T-helper 1 cell treated with Interleukin-12 subunit alpha and Interleukin-12 subunit beta and Interleukin-4 antibody, amounts not matched to agents 30 μg/mL and 1 μg/mL, for 36 hours (primary cell): ENCODE results near the gene TMCC1.
"Not testable (repeated sequence)": the region's sequence is repeated elsewhere in the genome, so short reads cannot be mapped to it uniquely, and the experiment has no call there.

Experiments used
- H3K27ac Mint-ChIP-seq: one replicate; pipeline ENCODE4 v1.8.0; 2021; ENCODE audit warnings: mild to moderate bottlenecking, mixed read lengths
- H3K27me3 Mint-ChIP-seq: one replicate; pipeline ENCODE4 v1.8.0; 2021; ENCODE audit warnings: low read depth, mixed read lengths
- H3K36me3 Mint-ChIP-seq: one replicate; pipeline ENCODE4 v1.8.0; 2021; ENCODE audit warnings: low read depth, mixed read lengths
- H3K4me1 Mint-ChIP-seq: one replicate; pipeline ENCODE4 v1.8.0; 2021; ENCODE audit warnings: low read depth, mixed read lengths
- H3K4me3 Mint-ChIP-seq: one replicate; pipeline ENCODE4 v1.8.0; 2021; ENCODE audit warnings: mild to moderate bottlenecking, moderate library complexity, mixed read lengths
- H3K9me3 Mint-ChIP-seq: one replicate; pipeline ENCODE4 v1.8.0; 2021; ENCODE audit warnings: mixed read lengths

The TMCC1 gene

GRCh38 chr3:129617381-129618185 is 275.9 kb downstream of the TMCC1 start:
- Mint-ChIP-seq H3K4me1 (peaks cover 5% of the 10 kb centered on the region), H3K9me3 (no peaks in the 10 kb centered on the region), H3K36me3 (no peaks in the 10 kb centered on the region), H3K4me3 (no peak overlapping the region), H3K27me3 (peaks cover 6% of the 10 kb centered on the region), H3K27ac (no peak overlapping the region)

DNA sequence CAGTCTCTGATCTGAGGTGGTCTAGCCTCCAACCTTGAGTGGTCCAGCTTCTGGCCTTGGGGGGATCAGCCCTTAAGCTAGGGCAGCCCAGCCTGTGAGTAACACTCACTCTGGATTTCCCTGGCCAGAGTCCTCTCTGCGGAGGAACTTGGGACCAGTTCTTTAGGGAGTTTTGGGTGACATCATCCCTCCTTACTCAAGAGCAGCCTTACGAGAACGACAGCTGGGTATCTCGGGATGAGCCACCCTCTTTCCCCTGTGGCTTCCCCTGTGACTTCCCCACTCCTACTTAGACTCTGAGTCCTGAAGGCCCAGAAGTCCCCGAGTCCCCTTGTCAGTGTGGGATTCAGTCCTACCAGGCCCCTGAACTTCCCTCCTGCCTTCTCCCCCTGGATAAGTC is 276.8 kb downstream of the TMCC1 start:
- H3K9me3 Mint-ChIP-seq: no peaks in the 10 kb centered on the region
- no peaks in the 10 kb centered on the region for H3K36me3 Mint-ChIP-seq
- peaks cover 6% of the 10 kb centered on the region for H3K27me3 Mint-ChIP-seq
- no peak overlapping the region for H3K27ac Mint-ChIP-seq
- peaks cover 5% of the 10 kb centered on the region for H3K4me1 Mint-ChIP-seq
- no peak overlapping the region for H3K4me3 Mint-ChIP-seq

DNA sequence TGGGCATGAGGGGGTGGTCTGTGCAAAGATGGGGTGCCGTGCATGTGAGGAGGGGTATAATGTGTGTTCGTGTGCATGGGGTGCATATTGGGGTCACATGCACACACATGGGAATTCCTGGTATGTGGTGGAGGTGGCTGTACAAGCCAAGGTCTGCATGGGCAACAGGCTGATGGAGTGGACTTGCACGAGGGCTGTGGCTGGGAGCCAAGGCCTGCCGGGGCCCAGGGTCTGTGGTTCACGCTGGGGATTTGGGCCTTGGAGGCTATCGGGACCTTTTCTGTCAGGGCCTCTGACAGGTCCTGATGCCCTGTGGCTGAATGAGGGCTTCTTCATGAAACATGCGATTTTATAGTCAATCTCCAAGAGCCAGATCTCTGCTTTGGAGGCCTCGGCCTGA is 277.2 kb downstream of the TMCC1 start:
- H3K9me3 Mint-ChIP-seq: no peaks in the 10 kb centered on the region
- no peaks in the 10 kb centered on the region for H3K36me3 Mint-ChIP-seq

GRCh38 chr3:129615751-129616281 is 277.7 kb downstream of the TMCC1 start:
- H3K9me3 Mint-ChIP-seq: no peaks in the 10 kb centered on the region
- no peak overlapping the region for H3K27ac Mint-ChIP-seq
- H3K36me3 Mint-ChIP-seq: no peaks in the 10 kb centered on the region
- H3K4me1 Mint-ChIP-seq: peaks cover 5% of the 10 kb centered on the region
- no peak overlapping the region for H3K4me3 Mint-ChIP-seq
- H3K27me3 Mint-ChIP-seq: peaks cover 6% of the 10 kb centered on the region

More for the DNA sequence above, 277.2 kb downstream of the TMCC1 start:
- Mint-ChIP-seq H3K27me3 (peaks cover 6% of the 10 kb centered on the region), H3K4me3 (no peak overlapping the region), H3K4me1 (peaks cover 5% of the 10 kb centered on the region), H3K27ac (no peak overlapping the region)

GRCh38 chr3:129614927-129615363 is 278.6 kb downstream of the TMCC1 start:
- H3K27me3 Mint-ChIP-seq: peaks cover 8% of the 10 kb centered on the region
- peaks cover 5% of the 10 kb centered on the region for H3K4me1 Mint-ChIP-seq
- H3K36me3 Mint-ChIP-seq: no peaks in the 10 kb centered on the region
- H3K9me3 Mint-ChIP-seq: no peaks in the 10 kb centered on the region
- H3K4me3 Mint-ChIP-seq: no peak overlapping the region
- no peak overlapping the region for H3K27ac Mint-ChIP-seq

DNA sequence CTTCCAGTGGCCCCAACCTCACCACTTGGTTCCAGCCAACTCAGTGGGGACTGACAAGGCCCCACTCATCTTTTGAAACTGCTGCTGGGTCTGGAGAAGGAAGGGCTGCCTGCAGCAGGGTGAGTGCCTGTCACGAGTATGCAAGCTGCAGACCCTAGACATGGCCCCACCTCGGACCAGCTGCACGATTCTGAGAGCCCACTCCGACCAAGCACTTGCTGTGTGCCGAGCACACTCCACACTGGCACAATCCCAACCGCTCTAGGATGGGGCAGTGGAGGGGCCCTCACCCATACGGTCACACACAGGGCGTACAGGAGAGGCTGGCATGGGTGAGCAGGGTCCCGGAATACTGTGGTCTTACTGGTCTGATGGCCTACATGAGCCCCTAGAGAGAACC is 279.1 kb downstream of the TMCC1 start:
- Mint-ChIP-seq H3K9me3 (no peaks in the 10 kb centered on the region), H3K36me3 (no peaks in the 10 kb centered on the region), H3K4me1 (peaks cover 5% of the 10 kb centered on the region), H3K4me3 (no peak overlapping the region), H3K27me3 (peaks cover 13% of the 10 kb centered on the region), H3K27ac (no peak overlapping the region)

DNA sequence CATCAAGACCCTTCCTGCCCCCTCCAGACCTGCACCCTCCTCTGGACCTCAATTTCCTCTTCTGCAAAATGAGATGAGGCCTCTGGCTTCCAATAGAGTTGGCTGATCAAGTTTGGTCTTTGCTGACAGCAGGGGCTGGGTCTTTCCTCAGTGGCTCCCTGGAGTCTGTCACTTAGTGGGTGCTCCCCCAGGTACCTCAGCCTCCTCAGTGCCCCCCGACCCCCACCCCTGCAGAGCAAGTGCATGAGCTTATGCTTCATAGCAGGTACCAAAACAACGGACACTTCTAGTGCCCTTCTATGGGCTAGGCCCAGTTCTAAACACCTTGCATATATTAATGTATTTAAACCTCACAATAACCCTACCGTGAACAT is 280.2 kb downstream of the TMCC1 start:
- Mint-ChIP-seq H3K9me3 (no peaks in the 10 kb centered on the region), H3K27me3 (peaks cover 19% of the 10 kb centered on the region), H3K4me3 (no peak overlapping the region), H3K27ac (no peak overlapping the region), H3K4me1 (peaks cover 2% of the 10 kb centered on the region), H3K36me3 (no peaks in the 10 kb centered on the region)

GRCh38 chr3:129612534-129613366 is 280.8 kb downstream of the TMCC1 start:
- H3K4me3 Mint-ChIP-seq: no peak overlapping the region
- H3K9me3 Mint-ChIP-seq: no peaks in the 10 kb centered on the region
- no peaks in the 10 kb centered on the region for H3K36me3 Mint-ChIP-seq
- no peak overlapping the region for H3K27ac Mint-ChIP-seq
- peaks cover 22% of the 10 kb centered on the region for H3K27me3 Mint-ChIP-seq
- H3K4me1 Mint-ChIP-seq: peaks cover 2% of the 10 kb centered on the region

GRCh38 chr3:129611812-129612533 is 281.5 kb downstream of the TMCC1 start:
- Mint-ChIP-seq H3K9me3 (no peaks in the 10 kb centered on the region), H3K27ac (no peak overlapping the region), H3K4me3 (no peak overlapping the region), H3K4me1 (peaks cover 6% of the 10 kb centered on the region), H3K27me3 (peaks cover 27% of the 10 kb centered on the region), H3K36me3 (no peaks in the 10 kb centered on the region)

DNA sequence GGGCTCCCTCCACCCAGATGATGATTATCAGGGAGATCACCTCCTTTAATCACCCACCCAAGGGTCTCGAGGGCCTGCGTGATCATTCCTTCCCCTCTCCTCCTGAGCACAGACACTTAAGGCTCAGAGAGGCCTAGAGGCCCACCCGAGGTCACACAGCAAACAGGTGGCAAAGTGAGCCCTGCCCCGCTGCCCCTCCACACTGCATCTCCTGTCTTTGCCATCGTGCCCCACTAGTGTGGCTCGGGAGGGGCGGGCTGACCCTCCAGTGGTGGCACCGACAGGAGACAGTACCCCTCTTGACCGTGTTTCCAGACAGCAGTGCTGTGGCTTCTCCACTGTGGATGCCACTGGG is 282.1 kb downstream of the TMCC1 start:
- H3K27me3 Mint-ChIP-seq: peaks cover 30% of the 10 kb centered on the region
- H3K27ac Mint-ChIP-seq: no peak overlapping the region
- H3K4me3 Mint-ChIP-seq: no peak overlapping the region
- peaks cover 8% of the 10 kb centered on the region for H3K4me1 Mint-ChIP-seq
- H3K36me3 Mint-ChIP-seq: no peaks in the 10 kb centered on the region
- H3K9me3 Mint-ChIP-seq: no peaks in the 10 kb centered on the region

GRCh38 chr3:129610794-129611445 is 282.6 kb downstream of the TMCC1 start:
- not testable (repeated sequence) for H3K9me3 Mint-ChIP-seq, H3K27ac Mint-ChIP-seq, H3K36me3 Mint-ChIP-seq, H3K4me1 Mint-ChIP-seq, H3K4me3 Mint-ChIP-seq
- H3K27me3 Mint-ChIP-seq: peaks cover 30% of the 10 kb centered on the region

GRCh38 chr3:129610276-129610675 is 283.2 kb downstream of the TMCC1 start:
- Mint-ChIP-seq H3K27me3 (peaks cover 35% of the 10 kb centered on the region), H3K9me3 (no peaks in the 10 kb centered on the region), H3K4me1 (peaks cover 10% of the 10 kb centered on the region), H3K27ac (no peak overlapping the region), H3K36me3 (no peaks in the 10 kb centered on the region), H3K4me3 (no peak overlapping the region)

GRCh38 chr3:129609591-129610182 is 283.8 kb downstream of the TMCC1 start:
- Mint-ChIP-seq H3K36me3 (no peaks in the 10 kb centered on the region), H3K27ac (no peak overlapping the region), H3K4me3 (no peak overlapping the region), H3K9me3 (no peaks in the 10 kb centered on the region), H3K4me1 (peaks cover 10% of the 10 kb centered on the region), H3K27me3 (peaks cover 40% of the 10 kb centered on the region)
